Stimulated activated CD4-positive, alpha-beta T cell treated with anti-CD3 and anti-CD28 coated beads, Interleukin-4, amount 100 ng/mL, for 48 hours (primary cell): Measurements from ENCODE around the gene ENPP3.
"Not testable (repeated sequence)": the region's sequence is repeated elsewhere in the genome, so short reads cannot be mapped to it uniquely, and the experiment has no call there.

Experiments
- DNase-seq, 2 donors: peaks; one replicate each; pipeline ENCODE4 v3.0.0-alpha.2; 2020; ENCODE audit warnings: low read depth in 2 of 2

ENPP3 gene

DNA sequence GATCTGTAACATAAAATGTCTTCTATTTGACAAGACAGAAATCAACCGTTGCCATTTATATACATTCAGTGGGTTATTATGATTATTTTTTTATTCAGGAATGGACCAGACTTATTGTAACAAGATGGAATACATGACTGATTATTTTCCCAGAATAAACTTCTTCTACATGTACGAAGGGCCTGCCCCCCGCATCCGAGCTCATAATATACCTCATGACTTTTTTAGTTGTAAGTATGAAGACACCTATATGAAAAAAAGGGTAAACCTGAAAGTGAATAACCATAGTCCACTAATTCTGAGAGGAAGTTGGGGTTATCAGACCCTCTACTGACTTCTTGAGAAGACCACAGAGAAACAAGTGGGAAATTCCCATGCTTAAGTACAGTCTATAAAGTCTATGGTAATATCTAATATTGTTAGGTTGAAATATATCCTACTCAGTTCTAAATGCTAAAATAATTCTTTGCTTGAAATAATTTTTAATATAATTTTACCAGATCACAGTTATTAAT lies 48.2 kb downstream of the ENPP3 start:
- no peak for DNase-seq

DNA sequence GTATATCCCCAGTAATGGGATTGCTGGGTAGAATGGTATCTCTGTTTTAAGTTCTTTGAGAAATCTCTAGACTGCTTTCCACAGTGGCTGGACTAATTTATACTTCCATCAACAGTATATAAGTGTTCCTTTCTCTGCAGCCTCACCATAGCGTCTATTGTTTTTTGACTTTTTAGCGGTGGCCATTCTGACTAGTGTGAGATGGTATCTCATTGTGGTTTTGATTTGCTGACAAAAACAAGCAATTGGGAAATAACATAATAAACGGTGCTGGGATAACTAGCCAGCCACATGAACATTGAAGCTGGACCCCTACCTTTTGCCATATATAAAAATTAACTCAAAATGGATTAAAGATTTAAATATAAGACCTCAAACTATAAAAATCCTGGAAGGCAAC lies 49.9 kb downstream of the ENPP3 start:
- DNase-seq = no peak

DNA sequence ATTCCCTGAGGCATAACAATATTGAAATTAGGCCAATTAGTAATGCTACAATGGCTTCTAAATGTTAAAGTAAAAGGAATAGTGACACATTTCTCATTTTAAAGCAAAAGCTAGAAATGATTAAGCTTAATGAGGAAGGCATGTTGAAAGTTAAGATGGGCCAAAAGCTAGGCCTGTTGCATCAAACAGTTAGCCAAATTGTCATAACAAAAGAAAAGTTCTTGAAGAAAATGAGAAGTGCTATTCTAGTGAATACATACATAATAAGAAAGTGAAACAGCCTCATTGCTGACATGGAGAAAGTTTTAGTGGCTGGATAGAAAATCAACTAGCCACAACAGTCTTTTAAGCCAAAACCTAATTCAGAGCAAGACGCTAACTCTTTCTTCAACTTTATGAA lies 51.2 kb downstream of the ENPP3 start:
- DNase-seq = no peak

DNA sequence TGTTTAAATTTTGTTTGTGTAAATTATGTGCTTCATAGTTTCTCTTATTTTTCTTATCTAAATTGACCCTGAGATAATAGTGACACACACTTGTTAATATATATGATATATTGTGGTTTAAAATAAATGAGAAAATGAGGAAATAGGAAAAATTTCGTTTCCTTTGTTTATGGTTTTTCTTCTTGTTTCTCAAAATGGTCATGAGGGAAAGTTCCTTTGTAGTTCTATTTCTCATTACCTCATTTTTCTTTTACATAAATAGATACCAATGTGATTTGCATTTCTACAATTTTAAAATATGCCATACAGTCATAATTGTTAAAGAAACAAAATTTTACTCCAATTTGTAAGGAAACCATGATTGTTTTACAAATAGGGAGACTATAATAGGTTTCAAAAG lies 54.9 kb downstream of the ENPP3 start:
- DNase-seq = no peak

DNA sequence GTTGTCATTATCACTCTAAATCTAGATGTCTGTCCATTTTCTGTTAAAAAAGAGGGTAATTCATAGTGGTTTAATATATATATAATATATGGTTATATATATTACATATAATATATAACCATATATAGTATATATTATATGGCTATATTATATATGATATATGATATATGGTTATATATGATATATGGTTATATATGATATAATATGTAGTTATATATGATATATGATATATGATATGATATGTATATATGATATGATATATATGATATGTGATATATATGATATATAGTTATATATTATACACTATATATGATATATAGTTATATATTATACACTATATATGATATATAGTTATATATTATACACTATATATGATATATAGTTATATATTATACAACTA lies 55.5 kb downstream of the ENPP3 start:
- DNase-seq = no peak

DNA sequence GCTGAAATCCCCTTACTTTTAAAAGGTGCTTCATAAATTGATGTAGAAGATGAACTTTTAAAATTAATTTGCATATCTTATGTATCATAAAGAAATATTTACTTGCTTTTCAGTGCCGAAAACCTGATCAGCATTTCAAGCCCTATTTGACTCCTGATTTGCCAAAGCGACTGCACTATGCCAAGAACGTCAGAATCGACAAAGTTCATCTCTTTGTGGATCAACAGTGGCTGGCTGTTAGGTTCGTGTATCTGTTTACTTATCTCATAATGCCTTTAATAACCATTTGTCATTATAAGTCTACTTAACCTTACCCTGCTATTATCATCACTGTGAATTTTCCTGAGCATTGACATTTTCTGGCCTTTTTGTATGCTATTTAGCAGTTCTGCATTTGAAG lies 56.3 kb downstream of the ENPP3 start:
- DNase-seq = no peak

DNA sequence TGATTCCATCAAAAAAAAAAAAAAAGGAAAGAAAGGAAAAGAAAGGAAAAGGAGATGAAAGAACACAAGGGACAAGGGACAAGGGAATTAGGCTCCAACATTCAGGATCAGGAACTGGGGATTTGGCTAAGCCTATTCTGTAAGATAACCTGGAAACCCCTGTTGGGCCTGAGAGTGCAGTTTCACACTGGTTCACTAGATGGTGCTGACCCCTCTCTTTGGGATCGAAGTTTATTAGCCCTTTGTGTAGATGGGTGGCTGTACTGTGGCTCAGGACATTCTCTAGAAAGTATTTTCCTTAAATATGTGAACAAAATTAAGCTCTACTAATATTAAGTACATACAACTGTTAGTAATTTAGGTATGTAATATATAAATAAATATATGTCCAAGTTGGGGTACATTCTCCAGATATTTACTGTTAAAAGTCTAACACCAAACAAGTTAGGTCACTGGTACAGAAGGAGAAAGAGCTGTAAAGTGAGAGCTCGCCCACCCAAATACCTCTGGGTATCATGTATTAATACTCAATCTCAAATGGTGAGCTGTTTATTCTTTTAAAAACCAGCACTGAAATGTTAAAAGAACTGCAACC lies 57.8 kb downstream of the ENPP3 start:
- DNase-seq = peak in 1 of 2 donors; percentile 4

DNA sequence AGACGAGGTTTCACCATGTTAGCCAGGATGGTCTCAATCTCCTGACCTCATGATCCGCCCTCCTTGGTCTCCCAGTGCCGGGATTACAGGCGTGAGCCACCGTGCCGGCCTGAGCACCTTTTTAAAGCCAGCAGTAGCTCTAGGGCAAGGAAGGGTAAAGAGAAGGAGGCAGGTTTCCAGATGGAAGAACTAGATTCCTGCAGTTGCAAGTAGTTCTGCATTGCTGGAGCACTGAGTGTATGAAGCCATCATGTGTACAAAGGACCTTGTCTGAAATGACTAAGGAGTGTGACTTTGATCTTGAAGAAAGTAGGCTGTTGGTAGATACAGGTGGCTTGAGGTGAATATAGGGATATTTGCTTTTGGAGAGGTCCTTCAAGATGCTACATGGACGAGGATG lies 59.9 kb downstream of the ENPP3 start:
- no peak for DNase-seq

DNA sequence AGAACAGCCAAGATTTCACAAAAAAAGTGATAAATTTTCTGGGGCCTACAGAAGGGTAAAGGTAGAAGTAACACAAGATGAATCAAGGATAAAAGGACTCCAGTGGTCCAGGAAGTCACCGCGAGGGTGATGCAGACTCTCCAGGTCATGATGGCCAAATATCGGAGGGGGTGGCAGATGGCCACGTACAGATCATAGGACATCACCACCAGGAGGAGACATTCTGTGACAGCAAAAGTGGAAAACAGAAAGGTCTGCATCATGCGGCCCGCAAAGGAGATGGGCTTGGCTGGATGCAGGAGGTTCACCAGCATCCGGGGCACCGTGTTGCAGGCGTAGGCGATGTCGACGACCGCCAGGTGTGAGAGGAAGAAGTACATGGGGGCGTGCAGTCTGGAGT lies 63.7 kb downstream of the ENPP3 start:
- not testable (repeated sequence) for DNase-seq

DNA sequence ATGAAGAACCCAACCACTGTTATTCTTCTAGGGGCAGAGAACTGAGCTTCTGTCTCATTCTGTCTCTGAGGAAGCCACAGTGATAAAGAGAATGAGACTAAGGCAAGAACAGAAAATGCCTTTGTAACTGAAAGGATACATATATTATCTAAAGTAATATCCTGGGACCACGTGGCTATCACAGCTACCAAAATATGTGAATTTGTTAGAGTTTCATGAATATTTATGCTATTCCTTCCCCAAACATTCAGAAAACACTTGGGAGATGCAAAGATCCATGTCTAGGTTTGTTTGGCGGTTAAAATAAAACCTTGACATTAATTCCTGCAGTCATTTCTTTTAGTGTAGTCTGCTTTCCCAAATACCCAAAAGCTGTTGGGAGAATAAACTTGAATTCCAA lies 66.8 kb downstream of the ENPP3 start:
- DNase-seq = not testable (repeated sequence)

DNA sequence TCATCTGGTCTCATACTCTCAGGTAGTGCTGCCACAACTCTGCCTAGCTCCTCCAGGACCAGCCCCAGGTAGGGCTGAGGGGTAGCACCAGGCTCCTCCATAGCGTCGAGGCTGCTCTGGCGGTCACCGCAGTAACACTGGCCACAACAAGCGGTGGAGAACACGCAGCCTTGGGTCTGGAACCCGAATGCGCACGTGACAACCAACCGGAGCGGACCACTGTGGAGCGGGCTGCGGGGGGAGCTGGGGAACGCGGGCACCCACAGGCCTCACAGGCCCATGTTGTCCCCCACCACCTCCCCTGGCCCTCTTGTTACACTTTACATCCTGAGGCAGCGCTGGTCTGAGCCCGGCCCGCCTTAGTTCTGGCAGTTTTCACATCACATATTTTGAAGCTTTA lies 73.8 kb downstream of the ENPP3 start, which contains the start of gene CTAGE9:
CTAGE9 (minus strand) TSS at position 101 of the 400 bp plus-strand sequence; CDS start at position 101, 0 bp downstream.
- not testable (repeated sequence) for DNase-seq

DNA sequence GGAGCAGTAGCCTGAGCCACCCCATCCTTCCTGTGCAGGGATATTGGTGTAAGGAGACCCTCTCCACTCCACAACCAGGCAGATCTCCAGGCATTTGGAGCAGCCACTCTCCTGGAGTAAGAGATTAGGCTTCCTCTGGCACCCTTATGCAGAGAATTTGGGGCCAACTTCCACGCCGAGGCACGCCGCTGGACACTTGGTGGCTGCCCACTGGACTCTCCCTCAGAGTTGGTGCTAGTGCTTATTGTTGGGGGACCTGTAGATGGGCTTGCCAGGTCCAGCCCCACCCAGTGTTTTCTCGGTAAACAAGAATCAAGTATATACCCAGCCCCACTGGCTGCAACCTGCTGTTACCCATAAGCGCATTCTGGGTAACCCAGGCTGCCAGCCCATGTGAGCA lies 78.5 kb downstream of the ENPP3 start:
- DNase-seq = not testable (repeated sequence)

DNA sequence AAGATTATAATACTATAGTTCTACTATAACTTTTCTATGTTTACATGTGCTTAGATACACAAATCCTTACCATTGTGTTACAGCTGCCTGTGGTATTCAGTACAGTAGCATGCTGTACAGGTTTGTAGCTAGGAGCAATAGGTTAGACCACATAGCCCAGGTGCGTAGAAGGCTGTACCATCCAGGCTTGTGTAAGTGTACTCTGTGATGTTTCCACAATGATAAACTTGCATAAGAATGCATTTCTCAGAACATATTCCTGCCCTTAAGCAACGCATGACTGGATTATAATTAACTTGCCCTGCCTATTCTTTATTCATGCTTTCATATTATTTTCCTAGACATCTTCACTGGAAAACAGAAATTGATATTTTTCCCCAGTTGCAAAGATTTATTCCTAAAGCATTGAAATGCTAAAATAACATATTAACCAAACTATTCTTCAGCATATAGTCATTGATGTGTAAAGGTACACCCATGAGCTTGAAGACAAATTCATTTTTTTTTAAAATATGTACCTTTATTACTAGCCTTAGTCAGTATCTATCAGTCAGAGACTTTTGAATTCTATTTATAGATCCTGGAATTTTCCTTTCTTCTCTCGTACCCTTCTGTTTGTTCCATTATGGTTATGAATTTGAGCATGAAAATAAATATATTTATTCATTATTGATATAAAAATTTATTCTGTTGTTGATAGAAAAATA lies 80.9 kb downstream of the ENPP3 start:
- DNase-seq = no peak

DNA sequence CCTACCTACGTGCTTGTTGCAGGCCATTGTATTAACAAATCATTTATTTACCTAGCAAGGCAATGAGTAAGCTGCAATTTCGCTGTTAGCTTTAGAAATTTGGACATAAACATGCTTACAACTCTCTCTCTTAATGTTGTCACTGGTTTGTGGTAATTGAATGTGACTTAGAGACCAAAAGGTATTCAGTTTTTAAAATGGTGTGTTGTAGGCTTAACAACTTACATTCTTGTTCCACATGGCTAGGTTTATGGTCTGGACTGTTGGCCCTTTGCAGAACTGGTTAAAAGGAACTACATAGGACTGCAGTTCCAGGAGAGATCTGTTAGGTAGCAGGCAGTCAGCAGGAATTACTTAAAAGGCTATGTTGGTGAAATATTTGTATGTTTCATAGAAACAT lies 84.1 kb downstream of the ENPP3 start:
- DNase-seq = no peak

DNA sequence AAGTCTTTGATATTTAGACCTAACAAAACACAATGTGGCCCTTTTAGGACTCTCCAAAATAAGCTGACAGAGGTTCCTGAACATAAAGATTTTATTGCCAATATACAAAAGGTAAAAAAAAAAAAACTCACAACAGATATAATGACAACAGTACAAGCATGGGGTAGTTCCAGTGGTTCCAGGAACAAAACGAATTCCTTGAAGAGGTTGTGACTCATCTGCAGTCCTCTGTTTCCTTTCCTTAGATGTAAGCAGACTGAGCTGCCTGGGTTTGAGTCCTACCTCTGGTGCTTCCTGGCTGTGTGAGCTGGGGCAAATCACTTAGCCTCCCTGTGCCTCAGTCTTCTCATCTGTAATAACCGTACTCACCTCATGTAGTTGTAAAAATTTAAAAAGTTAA lies 87.0 kb downstream of the ENPP3 start:
- DNase-seq = no peak

DNA sequence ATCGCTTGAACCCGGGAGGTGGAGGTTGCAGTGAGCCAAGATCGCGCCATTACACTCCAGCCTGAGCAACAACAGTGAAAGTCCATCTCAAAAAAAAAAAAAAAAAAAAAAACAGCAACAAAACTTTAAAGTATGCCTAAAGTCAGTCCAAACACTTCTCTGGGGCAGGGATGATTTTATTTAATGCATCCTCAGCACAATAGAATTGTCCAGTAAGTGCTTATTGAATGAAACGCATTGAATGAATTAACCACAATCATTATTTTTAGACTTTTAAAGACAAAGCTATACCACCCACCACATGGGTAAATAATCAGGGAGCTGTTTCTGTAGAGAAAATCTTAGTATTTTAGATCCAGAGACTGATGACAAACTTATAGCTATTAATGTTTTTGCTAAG lies 90.4 kb downstream of the ENPP3 start:
- no peak for DNase-seq

DNA sequence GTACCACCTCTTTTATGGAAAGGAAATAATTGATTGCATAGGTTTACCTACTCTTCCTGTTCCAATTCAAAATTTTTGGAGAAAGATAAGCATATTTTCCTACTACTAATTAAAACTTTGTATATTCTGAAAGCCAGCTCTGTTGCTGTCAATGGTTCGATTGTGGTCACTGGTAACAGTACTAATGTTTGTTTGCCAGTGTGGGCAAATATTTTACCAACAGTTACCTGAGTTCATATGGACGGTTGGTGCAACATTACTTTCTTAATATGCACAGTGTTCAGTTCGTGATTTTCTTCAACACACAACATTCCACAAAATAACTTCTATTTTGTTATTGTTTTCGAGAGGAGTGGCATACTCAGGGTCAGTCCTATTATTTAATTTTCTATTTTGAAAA lies 90.8 kb downstream of the ENPP3 start:
- no peak for DNase-seq

DNA sequence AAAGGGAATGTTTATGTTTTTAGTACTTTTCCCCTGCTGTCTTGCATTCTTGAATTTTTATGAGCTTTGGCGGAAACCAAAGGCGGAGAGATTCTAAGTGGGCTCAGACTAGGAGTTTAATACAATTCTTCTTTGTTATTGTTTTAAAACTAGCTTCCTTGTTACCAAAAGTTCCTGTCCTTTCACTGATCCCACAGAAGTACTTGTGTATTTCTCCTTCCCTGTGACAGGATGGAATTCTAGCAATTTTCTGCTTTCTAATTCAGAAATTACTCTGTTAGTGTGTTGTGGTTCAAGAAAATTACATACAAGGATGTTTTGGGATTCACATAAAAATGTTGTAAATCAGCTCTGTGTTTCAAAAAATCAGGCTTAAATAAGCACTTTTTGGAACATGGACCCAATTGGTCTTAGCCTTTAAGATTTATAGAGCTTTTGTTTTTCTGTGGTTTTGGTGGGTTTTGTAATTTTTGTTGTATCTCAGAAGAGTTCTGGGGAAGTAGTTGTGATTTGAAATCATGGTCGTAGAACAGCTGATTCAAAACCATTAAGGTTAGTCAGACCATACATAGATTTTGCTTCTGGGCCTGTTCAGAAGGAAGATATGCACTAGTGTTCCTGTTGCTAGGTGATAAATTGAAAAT lies 91.3 kb downstream of the ENPP3 start:
- DNase-seq = no peak

DNA sequence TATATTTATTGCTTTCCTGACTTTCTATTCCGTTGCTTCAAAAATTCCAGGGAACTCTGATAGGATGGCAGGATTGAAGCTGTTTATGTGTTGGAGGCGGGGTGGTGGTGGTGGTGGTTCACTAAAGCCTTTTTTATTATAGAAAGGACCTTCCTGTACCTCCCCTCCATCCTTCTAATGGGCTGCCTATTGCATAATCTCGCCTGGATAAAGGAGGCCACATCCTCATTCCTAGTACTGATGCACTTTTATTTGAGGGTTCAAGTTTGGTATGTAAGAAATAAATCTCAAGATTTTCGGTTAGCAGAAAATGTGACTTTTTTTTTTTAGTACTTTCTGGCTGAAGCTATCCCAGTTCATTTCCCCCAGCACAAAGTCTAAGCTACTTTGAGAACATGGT lies 92.4 kb downstream of the ENPP3 start:
- no peak for DNase-seq

DNA sequence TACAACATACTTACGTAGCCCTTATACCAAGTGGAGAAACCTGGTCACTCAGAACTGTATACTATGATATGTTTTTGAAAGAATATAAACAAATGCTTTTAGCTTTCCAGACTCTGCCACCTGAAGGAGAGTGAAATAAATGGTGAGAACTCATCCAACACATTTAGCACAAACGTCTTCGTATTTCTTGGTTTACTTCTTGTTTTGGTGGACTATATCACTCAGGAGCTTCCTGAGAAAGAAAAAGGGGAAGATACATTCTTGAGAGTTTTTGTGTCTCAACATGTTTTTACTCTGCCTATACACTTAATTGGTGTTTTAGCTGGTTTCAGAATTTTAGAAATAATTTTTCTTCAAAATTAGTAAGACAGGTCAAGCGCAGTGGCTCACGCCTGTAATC lies 93.2 kb downstream of the ENPP3 start:
- no peak for DNase-seq

DNA sequence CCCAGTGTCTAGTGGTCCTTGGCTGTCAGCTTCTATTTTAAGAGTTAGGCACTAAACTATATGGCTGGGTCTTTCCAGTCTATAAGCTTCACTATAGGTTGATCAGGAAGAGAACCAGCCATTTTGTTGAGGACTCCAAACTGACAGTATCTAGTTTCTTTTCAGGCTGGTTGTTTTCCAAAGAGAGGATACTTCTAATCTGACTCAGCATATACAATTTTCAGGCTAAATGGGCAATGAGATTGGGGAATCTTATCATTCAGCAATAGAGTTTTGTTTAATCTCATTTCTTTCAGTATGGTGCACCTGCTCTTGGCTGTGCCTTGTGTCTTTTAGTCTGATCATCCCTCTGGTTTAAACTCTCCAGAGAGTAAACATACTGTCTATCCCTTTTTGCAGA lies 94.1 kb downstream of the ENPP3 start:
- DNase-seq = no peak

DNA sequence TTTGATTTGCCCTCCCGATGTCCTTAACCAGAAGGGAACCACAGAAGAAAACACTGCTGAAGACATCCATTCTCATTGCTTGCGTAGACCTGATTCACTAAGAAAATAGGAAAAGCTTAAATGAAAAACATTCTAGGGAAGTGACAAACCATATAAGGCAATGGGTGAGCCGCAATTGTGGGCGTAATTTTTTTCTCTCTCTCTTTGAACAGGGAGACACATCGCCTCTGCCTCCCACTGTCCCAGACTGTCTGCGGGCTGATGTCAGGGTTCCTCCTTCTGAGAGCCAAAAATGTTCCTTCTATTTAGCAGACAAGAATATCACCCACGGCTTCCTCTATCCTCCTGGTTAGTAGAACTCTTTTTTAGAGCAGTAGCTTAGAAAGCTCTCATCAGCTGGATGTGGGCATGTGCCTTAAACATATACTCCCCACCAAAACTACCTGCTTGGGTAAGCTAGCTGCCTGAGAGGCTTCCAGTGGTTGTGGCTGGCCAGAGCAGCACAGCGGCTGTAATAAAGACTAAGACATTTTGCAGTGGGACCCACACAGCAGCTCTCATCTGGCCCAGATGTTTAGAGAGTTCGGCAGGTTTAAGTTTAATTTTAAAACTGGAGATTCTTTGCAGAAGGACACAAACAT lies 96.4 kb downstream of the ENPP3 start:
- DNase-seq = no peak
